ENCODE results near the gene CD40.
"Not testable (repeated sequence)": the region's sequence is repeated elsewhere in the genome, so short reads cannot be mapped to it uniquely, and the experiment has no call there.

Gene CD40

DNA sequence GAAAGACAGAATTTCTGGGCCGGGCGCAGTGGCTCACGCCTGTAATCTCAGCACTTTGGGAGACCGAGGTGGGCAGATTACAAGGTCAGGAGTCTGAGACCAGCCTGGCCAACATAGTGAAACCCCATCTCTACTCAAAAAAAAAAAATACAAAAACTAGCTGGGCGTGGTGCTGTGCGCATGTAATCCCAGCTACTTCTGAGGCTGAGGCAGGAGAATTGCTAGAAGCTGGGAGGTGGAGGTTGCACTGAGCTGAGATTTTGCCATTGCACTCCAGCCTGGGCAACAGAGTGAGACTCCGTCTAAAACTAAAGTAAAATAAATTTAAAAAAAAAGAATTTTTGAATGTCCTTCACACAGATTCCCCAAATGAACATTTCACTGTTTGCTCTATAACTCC is 17.7 kb upstream of the CD40 start:
- not testable (repeated sequence) for H2BK15ac ChIP-seq (replicated peaks; ENCODE audit: low read depth); H3K36me3 ChIP-seq (ENCODE audit: control insufficient read depth, insufficient read depth, low read length); H2AK5ac ChIP-seq (ENCODE audit: low read length); H4K5ac ChIP-seq (ENCODE audit: low read length); H3K4me3 ChIP-seq (ENCODE audit: low read length); H2BK5ac ChIP-seq (ENCODE audit: low read length); H3K4me2 ChIP-seq (ENCODE audit: low read length); H3K23ac ChIP-seq (ENCODE audit: low read length); H3K4ac ChIP-seq (ENCODE audit: low read depth, low read length); H3K56ac ChIP-seq (ENCODE audit: low read length); H3K79me1 ChIP-seq (ENCODE audit: low read length); DNase-seq; H3K79me2 ChIP-seq (ENCODE audit: control insufficient read depth, insufficient read depth, low read length); H3K4me1 ChIP-seq (ENCODE audit: control insufficient read depth, low read depth, low read length); H3K27ac ChIP-seq (ENCODE audit: low read depth, low read length); H2BK120ac ChIP-seq (ENCODE audit: low read depth, low read length); H3K27me3 ChIP-seq (ENCODE audit: insufficient read depth, low read length, poor library complexity); H3K18ac ChIP-seq (ENCODE audit: low read length); H3K9ac ChIP-seq (ENCODE audit: low read length); H4K8ac ChIP-seq (ENCODE audit: low read depth, low read length)
- no CpG with 5 or more reads among the region's 7 CpGs for WGBS (ENCODE audit: extremely low coverage, insufficient coverage, low lambda C conversion rate)

GRCh38 chr20:46100988-46101387 is 17.1 kb upstream of the CD40 start:
- no peak overlapping the region for H4K8ac ChIP-seq (ENCODE audit: low read depth, low read length)
- H3K4ac ChIP-seq (ENCODE audit: low read depth, low read length): no peak overlapping the region
- WGBS (ENCODE audit: extremely low coverage, insufficient coverage, low lambda C conversion rate): no CpG with 5 or more reads among the region's 5 CpGs
- no peaks in the 10 kb centered on the region for H3K79me2 ChIP-seq (ENCODE audit: control insufficient read depth, insufficient read depth, low read length)
- no peaks in the 10 kb centered on the region for H3K79me1 ChIP-seq (ENCODE audit: low read length)
- H3K27me3 ChIP-seq (ENCODE audit: insufficient read depth, low read length, poor library complexity): peaks cover 3% of the 10 kb centered on the region
- no peak overlapping the region for H2BK15ac ChIP-seq (replicated peaks; ENCODE audit: low read depth)
- no peak overlapping the region for H3K27ac ChIP-seq (ENCODE audit: low read depth, low read length)
- no peak overlapping the region for H3K18ac ChIP-seq (ENCODE audit: low read length)
- H2BK5ac ChIP-seq (ENCODE audit: low read length): no peak overlapping the region
- H2AK5ac ChIP-seq (ENCODE audit: low read length): no peak overlapping the region
- no peaks in the 10 kb centered on the region for H3K4me1 ChIP-seq (ENCODE audit: control insufficient read depth, low read depth, low read length)
- H3K56ac ChIP-seq (ENCODE audit: low read length): no peak overlapping the region
- no peak overlapping the region for H3K4me3 ChIP-seq (ENCODE audit: low read length)
- H2BK120ac ChIP-seq (ENCODE audit: low read depth, low read length): no peak overlapping the region
- no peak overlapping the region for H3K9ac ChIP-seq (ENCODE audit: low read length)
- DNase-seq: no peak
- H3K4me2 ChIP-seq (ENCODE audit: low read length): no peak overlapping the region
- H4K5ac ChIP-seq (ENCODE audit: low read length): no peak overlapping the region
- H3K36me3 ChIP-seq (ENCODE audit: control insufficient read depth, insufficient read depth, low read length): no peaks in the 10 kb centered on the region
- H3K23ac ChIP-seq (ENCODE audit: low read length): no peak overlapping the region

DNA sequence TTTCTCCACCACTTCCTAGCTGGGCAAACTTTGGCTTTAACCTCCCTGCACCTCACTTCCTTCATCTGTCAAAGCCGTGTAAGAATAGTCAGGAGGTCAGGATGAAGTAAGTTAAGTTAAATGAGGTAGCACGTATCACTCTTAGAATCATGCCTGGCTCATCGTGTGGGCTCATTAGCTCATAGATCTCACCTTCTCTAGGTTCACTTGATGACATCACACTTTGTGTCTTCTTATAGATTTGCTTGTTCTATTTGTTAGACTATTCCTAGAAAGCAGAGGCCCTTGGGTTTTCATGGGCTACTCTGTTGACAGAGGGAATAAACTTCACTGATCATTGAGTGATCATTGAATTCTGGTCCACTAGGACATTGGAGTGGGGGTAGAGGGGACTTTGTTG is 16.2 kb upstream of the CD40 start:
- no peak overlapping the region for H2BK5ac ChIP-seq (ENCODE audit: low read length)
- H2BK120ac ChIP-seq (ENCODE audit: low read depth, low read length): no peak overlapping the region
- H3K9ac ChIP-seq (ENCODE audit: low read length): no peak overlapping the region
- WGBS (ENCODE audit: extremely low coverage, insufficient coverage, low lambda C conversion rate): no CpG with 5 or more reads among the region's 3 CpGs
- H3K79me1 ChIP-seq (ENCODE audit: low read length): no peaks in the 10 kb centered on the region
- no peak overlapping the region for H3K4ac ChIP-seq (ENCODE audit: low read depth, low read length)
- H3K79me2 ChIP-seq (ENCODE audit: control insufficient read depth, insufficient read depth, low read length): no peaks in the 10 kb centered on the region
- H3K23ac ChIP-seq (ENCODE audit: low read length): no peak overlapping the region
- no peaks in the 10 kb centered on the region for H3K36me3 ChIP-seq (ENCODE audit: control insufficient read depth, insufficient read depth, low read length)
- no peak overlapping the region for H2AK5ac ChIP-seq (ENCODE audit: low read length)
- no peak overlapping the region for H3K56ac ChIP-seq (ENCODE audit: low read length)
- H3K4me1 ChIP-seq (ENCODE audit: control insufficient read depth, low read depth, low read length): no peaks in the 10 kb centered on the region
- H2BK15ac ChIP-seq (replicated peaks; ENCODE audit: low read depth): no peak overlapping the region
- H3K4me2 ChIP-seq (ENCODE audit: low read length): no peak overlapping the region
- H4K8ac ChIP-seq (ENCODE audit: low read depth, low read length): no peak overlapping the region
- no peak overlapping the region for H3K4me3 ChIP-seq (ENCODE audit: low read length)
- H4K5ac ChIP-seq (ENCODE audit: low read length): no peak overlapping the region
- H3K27me3 ChIP-seq (ENCODE audit: insufficient read depth, low read length, poor library complexity): peaks cover 3% of the 10 kb centered on the region
- DNase-seq: no peak
- H3K18ac ChIP-seq (ENCODE audit: low read length): no peak overlapping the region
- no peak overlapping the region for H3K27ac ChIP-seq (ENCODE audit: low read depth, low read length)

DNA sequence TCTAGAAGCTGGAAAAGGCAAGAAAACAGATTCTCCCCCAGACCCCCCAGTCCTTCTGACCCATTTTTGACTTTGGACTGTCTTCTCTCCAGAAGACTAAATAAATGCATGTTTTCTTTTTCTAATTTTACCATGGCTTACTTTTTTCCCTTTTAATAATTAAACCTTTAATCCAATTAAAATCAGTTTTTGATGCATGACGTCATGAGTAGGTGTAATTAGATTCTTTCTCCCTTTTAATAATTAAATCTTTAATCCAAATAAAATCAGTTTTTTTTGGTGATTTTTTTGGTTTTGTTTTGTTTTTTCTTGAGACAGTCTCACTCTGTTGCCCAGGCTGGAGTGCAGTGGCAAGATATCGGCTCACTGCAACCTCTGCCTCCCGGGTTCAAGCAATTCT is 15.2 kb upstream of the CD40 start:
- Histone ChIP-seq H3K4me3 (ENCODE audit: low read length) (no peak overlapping the region), H2BK120ac (ENCODE audit: low read depth, low read length) (no peak overlapping the region), H3K27ac (ENCODE audit: low read depth, low read length) (no peak overlapping the region), H2AK5ac (ENCODE audit: low read length) (no peak overlapping the region), H3K4ac (ENCODE audit: low read depth, low read length) (no peak overlapping the region), H3K9ac (ENCODE audit: low read length) (no peak overlapping the region), H2BK15ac (replicated peaks; ENCODE audit: low read depth) (no peak overlapping the region), H3K36me3 (ENCODE audit: control insufficient read depth, insufficient read depth, low read length) (no peaks in the 10 kb centered on the region), H4K5ac (ENCODE audit: low read length) (no peak overlapping the region), H3K18ac (ENCODE audit: low read length) (no peak overlapping the region), H3K4me2 (ENCODE audit: low read length) (no peak overlapping the region), H3K23ac (ENCODE audit: low read length) (no peak overlapping the region), H3K27me3 (ENCODE audit: insufficient read depth, low read length, poor library complexity) (peaks cover 3% of the 10 kb centered on the region), H3K79me2 (ENCODE audit: control insufficient read depth, insufficient read depth, low read length) (no peaks in the 10 kb centered on the region), H3K56ac (ENCODE audit: low read length) (no peak overlapping the region), H2BK5ac (ENCODE audit: low read length) (no peak overlapping the region), H4K8ac (ENCODE audit: low read depth, low read length) (no peak overlapping the region), H3K79me1 (ENCODE audit: low read length) (no peaks in the 10 kb centered on the region), H3K4me1 (ENCODE audit: control insufficient read depth, low read depth, low read length) (no peaks in the 10 kb centered on the region)
- no CpG with 5 or more reads among the region's 3 CpGs for WGBS (ENCODE audit: extremely low coverage, insufficient coverage, low lambda C conversion rate)
- no peak for DNase-seq

- Histone ChIP-seq H3K27ac (ENCODE audit: low read depth, low read length) (no peak overlapping the region), H3K4me3 (ENCODE audit: low read length) (no peak overlapping the region), H3K23ac (ENCODE audit: low read length) (no peak overlapping the region), H4K8ac (ENCODE audit: low read depth, low read length) (no peak overlapping the region), H3K4ac (ENCODE audit: low read depth, low read length) (no peak overlapping the region), H3K18ac (ENCODE audit: low read length) (no peak overlapping the region), H2BK15ac (replicated peaks; ENCODE audit: low read depth) (no peak overlapping the region), H3K36me3 (ENCODE audit: control insufficient read depth, insufficient read depth, low read length) (no peaks in the 10 kb centered on the region), H3K4me2 (ENCODE audit: low read length) (no peak overlapping the region), H2AK5ac (ENCODE audit: low read length) (no peak overlapping the region), H2BK5ac (ENCODE audit: low read length) (no peak overlapping the region), H4K5ac (ENCODE audit: low read length) (no peak overlapping the region), H3K56ac (ENCODE audit: low read length) (no peak overlapping the region), H3K4me1 (ENCODE audit: control insufficient read depth, low read depth, low read length) (no peaks in the 10 kb centered on the region), H3K9ac (ENCODE audit: low read length) (no peak overlapping the region), H3K79me2 (ENCODE audit: control insufficient read depth, insufficient read depth, low read length) (no peaks in the 10 kb centered on the region), H3K79me1 (ENCODE audit: low read length) (no peaks in the 10 kb centered on the region), H3K27me3 (ENCODE audit: insufficient read depth, low read length, poor library complexity) (no peaks in the 10 kb centered on the region), H2BK120ac (ENCODE audit: low read depth, low read length) (no peak overlapping the region)
- DNase-seq: no peak
- WGBS (ENCODE audit: extremely low coverage, insufficient coverage, low lambda C conversion rate): no CpG with 5 or more reads among the region's 3 CpGs
Observed at GRCh38 chr20:46104262-46104661, 13.9 kb upstream of the CD40 start.

DNA sequence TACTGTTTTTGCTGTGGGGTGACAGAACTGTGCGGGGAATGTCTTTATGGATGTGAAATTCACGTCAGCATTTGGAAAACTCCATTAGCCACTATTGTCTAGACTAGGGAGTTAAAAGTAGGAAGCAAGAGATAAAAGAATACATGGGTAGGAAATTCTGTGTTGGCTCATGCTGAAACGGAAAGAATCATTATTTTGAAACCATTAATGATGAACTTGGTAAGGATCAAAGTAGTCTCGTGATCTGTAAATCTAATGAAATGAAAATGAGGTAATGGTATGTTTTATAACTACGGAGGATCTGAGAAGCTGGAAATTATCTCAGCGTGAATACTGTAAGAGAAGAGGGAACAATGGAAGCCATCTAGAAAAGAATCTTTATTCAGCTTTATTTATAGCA is 11.1 kb upstream of the CD40 start:
- no peak overlapping the region for H2BK120ac ChIP-seq (ENCODE audit: low read depth, low read length)
- H3K27me3 ChIP-seq (ENCODE audit: insufficient read depth, low read length, poor library complexity): no peaks in the 10 kb centered on the region
- no peaks in the 10 kb centered on the region for H3K79me1 ChIP-seq (ENCODE audit: low read length)
- H3K9ac ChIP-seq (ENCODE audit: low read length): no peak overlapping the region
- no peak overlapping the region for H3K56ac ChIP-seq (ENCODE audit: low read length)
- H3K4me3 ChIP-seq (ENCODE audit: low read length): no peak overlapping the region
- no peak for DNase-seq
- 100% methylated on average over 2 of the region's 6 CpGs for WGBS (ENCODE audit: extremely low coverage, insufficient coverage, low lambda C conversion rate)
- no peak overlapping the region for H2BK5ac ChIP-seq (ENCODE audit: low read length)
- no peak overlapping the region for H2BK15ac ChIP-seq (replicated peaks; ENCODE audit: low read depth)
- no peak overlapping the region for H3K27ac ChIP-seq (ENCODE audit: low read depth, low read length)
- no peak overlapping the region for H4K5ac ChIP-seq (ENCODE audit: low read length)
- H4K8ac ChIP-seq (ENCODE audit: low read depth, low read length): no peak overlapping the region
- no peak overlapping the region for H3K4me2 ChIP-seq (ENCODE audit: low read length)
- H3K4me1 ChIP-seq (ENCODE audit: control insufficient read depth, low read depth, low read length): no peaks in the 10 kb centered on the region
- H3K79me2 ChIP-seq (ENCODE audit: control insufficient read depth, insufficient read depth, low read length): no peaks in the 10 kb centered on the region
- H2AK5ac ChIP-seq (ENCODE audit: low read length): no peak overlapping the region
- H3K23ac ChIP-seq (ENCODE audit: low read length): no peak overlapping the region
- no peaks in the 10 kb centered on the region for H3K36me3 ChIP-seq (ENCODE audit: control insufficient read depth, insufficient read depth, low read length)
- H3K18ac ChIP-seq (ENCODE audit: low read length): no peak overlapping the region
- H3K4ac ChIP-seq (ENCODE audit: low read depth, low read length): no peak overlapping the region

All from mesendoderm (in vitro differentiated cells).